Measurements from ENCODE around the gene UBE3A.

Gene UBE3A

GRCh38 chr15:25329696-25330095 lies 109.1 kb downstream of the UBE3A start:
- Histone ChIP-seq H3K27ac (no peak overlapping the region), H3K9me3 (peaks cover 0 to 8% (median 0%) of the 10 kb centered on the region in 3 donors), H3K36me3 (peaks cover under 1 to 29% (median 28%) of the 10 kb centered on the region in 3 donors), H3K4me3 (no peak overlapping the region), H3K27me3 (no peaks in the 10 kb centered on the region), H3K4me1 (no peaks in the 10 kb centered on the region)
- no peak for TF ChIP-seq CTCF (IDR thresholded peaks at IDR 0.05)
- DNase-seq: no peak
- intact Hi-C loops (cut with DNase I; ENCODE audit: low total_unique reads): no loop called here

- no peak for TF ChIP-seq CTCF (IDR thresholded peaks at IDR 0.05)
- no peak overlapping the region for H3K4me3 ChIP-seq
- H3K27ac ChIP-seq: no peak overlapping the region
- no peaks in the 10 kb centered on the region for H3K27me3 ChIP-seq
- no peak for DNase-seq
- peaks cover 0 to 18% (median 0%) of the 10 kb centered on the region in 3 donors for H3K9me3 ChIP-seq
- H3K36me3 ChIP-seq: peaks cover 10 to 37% (median 32%) of the 10 kb centered on the region in 3 donors
- H3K4me1 ChIP-seq: no peaks in the 10 kb centered on the region
- intact Hi-C loops (cut with DNase I; ENCODE audit: low total_unique reads): no loop called here
Observed at GRCh38 chr15:25327686-25328085, 111.1 kb downstream of the UBE3A start.

DNA sequence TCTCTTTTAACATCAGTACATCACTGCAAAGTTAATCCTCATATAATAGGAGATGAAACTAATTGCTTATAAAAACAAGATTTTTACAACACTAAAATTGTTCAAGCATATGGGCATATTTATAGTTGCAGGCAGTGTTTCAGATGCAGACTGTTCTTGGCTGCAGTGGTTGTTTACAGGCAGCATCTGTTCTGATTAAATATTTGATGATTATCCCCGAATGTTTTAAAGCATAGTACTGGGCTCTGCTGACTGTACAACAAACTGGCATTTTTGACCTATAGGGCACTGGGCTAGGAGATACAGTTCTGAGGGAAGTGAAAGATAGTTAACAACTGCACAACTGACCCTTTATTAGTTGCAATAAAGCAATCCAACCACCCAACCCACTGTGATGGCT lies 113.6 kb downstream of the UBE3A start:
- TF ChIP-seq CTCF (IDR thresholded peaks at IDR 0.05): no peak
- intact Hi-C loops (cut with DNase I; ENCODE audit: low total_unique reads): no loop called here
- Histone ChIP-seq H3K4me3 (no peak overlapping the region), H3K27ac (no peak overlapping the region), H3K4me1 (no peaks in the 10 kb centered on the region), H3K27me3 (no peaks in the 10 kb centered on the region), H3K9me3 (peaks cover 0 to 39% (median 17%) of the 10 kb centered on the region in 3 donors), H3K36me3 (peaks cover 10 to 44% (median 28%) of the 10 kb centered on the region in 3 donors)
- no peak for DNase-seq

GRCh38 chr15:25323420-25323819 lies 115.4 kb downstream of the UBE3A start:
- peaks cover 10 to 44% (median 22%) of the 10 kb centered on the region in 3 donors for H3K36me3 ChIP-seq
- no peak for TF ChIP-seq CTCF (IDR thresholded peaks at IDR 0.05)
- H3K27me3 ChIP-seq: no peaks in the 10 kb centered on the region
- no peak overlapping the region for H3K4me3 ChIP-seq
- DNase-seq: no peak
- H3K27ac ChIP-seq: no peak overlapping the region
- H3K9me3 ChIP-seq: peaks cover 4 to 56% (median 23%) of the 10 kb centered on the region in 3 donors
- H3K4me1 ChIP-seq: no peaks in the 10 kb centered on the region
- intact Hi-C loops (cut with DNase I; ENCODE audit: low total_unique reads): no loop called here

DNA sequence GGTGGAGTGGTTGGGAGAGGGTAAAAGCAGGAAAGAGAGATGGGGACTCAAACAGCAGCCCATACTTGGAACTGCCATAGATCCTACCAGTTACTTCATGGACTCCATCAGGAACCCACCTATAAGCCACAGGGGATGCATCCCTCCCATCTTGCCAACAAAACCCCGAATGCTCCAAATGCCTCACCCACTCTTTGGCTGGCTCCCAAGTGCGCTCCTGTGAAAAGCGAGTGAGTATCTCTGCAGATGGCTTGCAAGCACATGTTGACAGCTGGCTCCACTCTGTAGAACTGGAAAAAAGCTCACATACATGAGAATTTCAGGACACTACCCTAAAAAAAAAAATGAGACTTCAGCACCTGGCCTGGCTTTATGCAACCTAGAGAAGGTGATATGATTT lies 151.0 kb downstream of the UBE3A start:
- no peak for TF ChIP-seq CTCF (IDR thresholded peaks at IDR 0.05)
- no peak for DNase-seq
- Histone ChIP-seq H3K4me3 (no peak overlapping the region), H3K27me3 (no peaks in the 10 kb centered on the region), H3K36me3 (no peaks in the 10 kb centered on the region), H3K27ac (no peak overlapping the region), H3K9me3 (peaks cover 2 to 12% (median 9%) of the 10 kb centered on the region in 3 donors), H3K4me1 (no peaks in the 10 kb centered on the region)
- intact Hi-C loops (cut with DNase I; ENCODE audit: low total_unique reads): no loop called here
